HL-60 (cell line): ENCODE measurements around the gene DZIP1L.
A peak's percentile ranks its signal among the peaks of the same experiment; 100 is the strongest.

ENCODE experiments used
- DNase-seq, 2 experiments: peaks; one replicate each; pipeline ENCODE4 v3.0.0-alpha.2; 2010 to 2020; ENCODE audit warnings: low read depth in 1 of 2, low spot score in 1 of 2
- H3K27ac ChIP-seq: fragments of 250-450 bp; sonication (Bioruptor Pico); replicated peaks from 2 replicates; pipeline ENCODE4 v1.5.1; 2020; ENCODE audit warnings: mild to moderate bottlenecking, moderate library complexity
- H3K27me3 ChIP-seq: fragments of 250-450 bp; sonication (Bioruptor Pico); 2 replicates; pipeline ENCODE4 v1.5.1; 2021; ENCODE audit warnings: mild to moderate bottlenecking, moderate library complexity; ENCODE audit not compliant: insufficient read depth, poor library complexity, severe bottlenecking
- H3K4me3 ChIP-seq: replicated peaks from 2 replicates; pipeline ENCODE4 v1.5.1; 2011; ENCODE audit warnings: mild to moderate bottlenecking, control low read depth, low read length; ENCODE audit not compliant: insufficient read depth
- CTCF ChIP-seq: IDR thresholded peaks from one replicate; pipeline ENCODE4 v1.5.1; 2011; ENCODE audit warnings: low read length, control low read depth, inconsistent platforms; ENCODE audit not compliant: insufficient read depth
- GABPA ChIP-seq: IDR thresholded peaks from 2 replicates; pipeline ENCODE4 v1.6.1; 2012; ENCODE audit warnings: low read depth
- POLR2AphosphoS5 ChIP-seq: IDR thresholded peaks from 2 replicates; pipeline ENCODE4 v1.6.1; 2012; ENCODE audit warnings: low read depth
- SPI1 ChIP-seq: IDR thresholded peaks from 2 replicates; pipeline ENCODE4 v1.6.1; 2012; ENCODE audit warnings: low read depth, mild to moderate bottlenecking, borderline replicate concordance
- TF ChIP-seq, protein P1 (sequence below): IDR thresholded peaks from 2 replicates; pipeline ENCODE4 v1.6.1; 2012; ENCODE audit warnings: low read depth; ENCODE audit not compliant: insufficient replicate concordance

Gene DZIP1L

DNA sequence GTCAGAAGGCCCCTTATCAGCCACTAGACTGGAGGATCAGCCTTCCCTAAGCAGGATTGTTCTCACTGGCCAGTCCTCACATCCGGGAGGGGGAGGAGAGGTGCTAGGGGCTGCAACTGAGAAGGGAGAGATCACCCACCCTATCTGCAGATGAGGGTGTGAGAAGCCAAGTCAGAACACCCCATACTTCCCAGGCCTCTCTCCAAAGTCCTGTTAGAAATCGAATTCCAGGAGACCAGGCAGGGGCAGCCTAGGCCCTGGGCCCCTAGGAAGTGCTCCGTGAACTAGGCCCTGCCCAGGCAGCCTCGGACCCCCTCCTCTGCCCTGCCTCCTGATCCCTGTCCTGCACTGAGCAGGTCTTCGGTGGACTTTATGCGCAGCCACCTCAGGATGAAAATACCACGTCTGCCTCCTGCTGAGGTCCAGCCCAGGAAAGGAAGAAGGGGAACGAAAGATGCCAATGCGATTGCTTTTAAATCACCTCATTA is 933 bp downstream of the DZIP1L start:
- Histone ChIP-seq H3K4me3 (peak overlapping the region; percentile 83), H3K27me3 (no peaks in the 10 kb centered on the region), H3K27ac (no peak overlapping the region)
- TF ChIP-seq SPI1 = no peak
- TF ChIP-seq, protein P1, sequence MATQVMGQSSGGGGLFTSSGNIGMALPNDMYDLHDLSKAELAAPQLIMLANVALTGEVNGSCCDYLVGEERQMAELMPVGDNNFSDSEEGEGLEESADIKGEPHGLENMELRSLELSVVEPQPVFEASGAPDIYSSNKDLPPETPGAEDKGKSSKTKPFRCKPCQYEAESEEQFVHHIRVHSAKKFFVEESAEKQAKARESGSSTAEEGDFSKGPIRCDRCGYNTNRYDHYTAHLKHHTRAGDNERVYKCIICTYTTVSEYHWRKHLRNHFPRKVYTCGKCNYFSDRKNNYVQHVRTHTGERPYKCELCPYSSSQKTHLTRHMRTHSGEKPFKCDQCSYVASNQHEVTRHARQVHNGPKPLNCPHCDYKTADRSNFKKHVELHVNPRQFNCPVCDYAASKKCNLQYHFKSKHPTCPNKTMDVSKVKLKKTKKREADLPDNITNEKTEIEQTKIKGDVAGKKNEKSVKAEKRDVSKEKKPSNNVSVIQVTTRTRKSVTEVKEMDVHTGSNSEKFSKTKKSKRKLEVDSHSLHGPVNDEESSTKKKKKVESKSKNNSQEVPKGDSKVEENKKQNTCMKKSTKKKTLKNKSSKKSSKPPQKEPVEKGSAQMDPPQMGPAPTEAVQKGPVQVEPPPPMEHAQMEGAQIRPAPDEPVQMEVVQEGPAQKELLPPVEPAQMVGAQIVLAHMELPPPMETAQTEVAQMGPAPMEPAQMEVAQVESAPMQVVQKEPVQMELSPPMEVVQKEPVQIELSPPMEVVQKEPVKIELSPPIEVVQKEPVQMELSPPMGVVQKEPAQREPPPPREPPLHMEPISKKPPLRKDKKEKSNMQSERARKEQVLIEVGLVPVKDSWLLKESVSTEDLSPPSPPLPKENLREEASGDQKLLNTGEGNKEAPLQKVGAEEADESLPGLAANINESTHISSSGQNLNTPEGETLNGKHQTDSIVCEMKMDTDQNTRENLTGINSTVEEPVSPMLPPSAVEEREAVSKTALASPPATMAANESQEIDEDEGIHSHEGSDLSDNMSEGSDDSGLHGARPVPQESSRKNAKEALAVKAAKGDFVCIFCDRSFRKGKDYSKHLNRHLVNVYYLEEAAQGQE = no peak
- DNase-seq = no peak

DNA sequence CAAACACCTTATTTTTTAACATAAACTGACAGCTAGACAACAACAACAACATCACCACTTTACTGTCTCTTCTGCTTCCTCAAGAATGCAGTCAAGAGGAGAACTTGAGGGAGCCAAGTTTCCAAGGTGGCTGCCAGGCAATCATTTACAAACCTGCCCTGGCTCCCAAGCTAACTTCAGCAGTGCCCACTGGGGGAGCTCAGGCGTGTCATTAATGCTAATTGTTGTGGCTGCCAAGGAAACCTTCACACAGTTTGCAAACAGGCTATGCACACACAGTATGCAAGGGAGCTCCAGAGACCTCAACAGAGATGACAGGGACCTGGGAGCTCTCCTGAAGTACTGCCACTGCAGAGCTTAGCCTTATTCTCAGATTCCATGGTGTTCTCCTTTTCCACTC is 2.1 kb downstream of the DZIP1L start:
- Histone ChIP-seq H3K27me3 (no peaks in the 10 kb centered on the region), H3K4me3 (no peak overlapping the region), H3K27ac (no peak overlapping the region)
- DNase-seq = no peak
- TF ChIP-seq, protein P1 = no peak
- no peak for TF ChIP-seq GABPA
- TF ChIP-seq POLR2AphosphoS5 = no peak
- no peak for TF ChIP-seq CTCF
- TF ChIP-seq SPI1 = no peak

DNA sequence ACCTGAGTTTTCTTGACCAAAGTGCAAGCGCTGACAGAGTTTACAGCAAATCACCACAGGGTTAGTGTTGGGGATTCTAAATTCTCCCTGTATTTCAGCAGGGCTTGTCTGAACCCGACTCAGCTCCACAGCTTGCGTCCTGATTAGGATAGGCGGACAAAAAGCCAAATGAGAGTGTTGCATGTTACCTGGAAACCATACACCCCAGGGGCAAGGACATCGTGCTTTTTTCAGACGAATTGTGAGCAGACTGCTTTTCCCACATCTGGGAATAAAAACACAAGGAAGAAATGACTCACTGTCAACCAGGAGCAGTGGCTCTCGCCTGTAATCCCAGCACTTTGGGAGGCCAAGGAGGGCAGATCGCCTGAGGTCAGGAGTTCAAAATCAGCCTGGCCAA is 3.0 kb downstream of the DZIP1L start:
- Histone ChIP-seq H3K4me3 (no peak overlapping the region), H3K27ac (no peak overlapping the region), H3K27me3 (no peaks in the 10 kb centered on the region)
- no peak for DNase-seq
- no peak for TF ChIP-seq SPI1

- DNase-seq = no peak
- H3K27ac ChIP-seq = no peak overlapping the region
- H3K4me3 ChIP-seq = no peak overlapping the region
- TF ChIP-seq CTCF (no peak), POLR2AphosphoS5 (no peak), GABPA (no peak), SPI1 (no peak)
- TF ChIP-seq, protein P1 = no peak
- no peaks in the 10 kb centered on the region for H3K27me3 ChIP-seq
Observed at GRCh38 chr3:138105598-138105997, 9.8 kb downstream of the DZIP1L start.
